HG03060 (cell line): ENCODE measurements around the gene DCDC2.
"Not testable (repeated sequence)": the region's sequence is repeated elsewhere in the genome, so short reads cannot be mapped to it uniquely, and the experiment has no call there.

Experiments
- ATAC-seq: cut with Tn5 transposase; IDR thresholded peaks from one replicate; pipeline ENCODE4 v1.9.1; 2021; ENCODE audit warnings: low read depth, moderate number of reproducible peaks; ENCODE audit not compliant: unreplicated experiment

DCDC2 gene

GRCh38 chr6:24228681-24229255, 129.1 kb downstream of the DCDC2 start:
- no peak for ATAC-seq

- ATAC-seq: no peak
Observed at GRCh38 chr6:24228123-24228522, 129.7 kb downstream of the DCDC2 start.

- ATAC-seq: no peak
Observed at GRCh38 chr6:24227556-24227955, 130.3 kb downstream of the DCDC2 start.

DNA sequence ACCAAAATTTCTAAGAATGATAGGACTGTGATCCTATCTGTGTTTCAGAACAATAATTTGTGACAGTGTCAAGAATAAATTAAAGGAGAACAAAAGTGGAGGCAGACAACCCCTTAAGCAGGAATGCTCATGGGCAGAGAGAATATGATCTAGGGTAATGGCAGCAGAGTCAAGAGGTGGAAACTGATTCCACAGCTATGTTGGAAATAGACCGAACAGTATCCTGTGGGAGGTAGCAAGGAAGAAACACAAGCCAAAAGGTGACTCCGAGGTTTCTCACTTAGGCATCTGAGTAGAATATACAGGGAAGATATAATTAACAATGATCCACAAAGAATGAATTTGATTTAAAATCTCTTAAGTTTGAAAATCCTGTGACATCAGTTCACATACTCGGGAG, 131.3 kb downstream of the DCDC2 start:
- no peak for ATAC-seq

- no peak for ATAC-seq
Observed at GRCh38 chr6:24225838-24226237, 132.0 kb downstream of the DCDC2 start.

GRCh38 chr6:24223115-24223919, 134.5 kb downstream of the DCDC2 start:
- no peak for ATAC-seq

DNA sequence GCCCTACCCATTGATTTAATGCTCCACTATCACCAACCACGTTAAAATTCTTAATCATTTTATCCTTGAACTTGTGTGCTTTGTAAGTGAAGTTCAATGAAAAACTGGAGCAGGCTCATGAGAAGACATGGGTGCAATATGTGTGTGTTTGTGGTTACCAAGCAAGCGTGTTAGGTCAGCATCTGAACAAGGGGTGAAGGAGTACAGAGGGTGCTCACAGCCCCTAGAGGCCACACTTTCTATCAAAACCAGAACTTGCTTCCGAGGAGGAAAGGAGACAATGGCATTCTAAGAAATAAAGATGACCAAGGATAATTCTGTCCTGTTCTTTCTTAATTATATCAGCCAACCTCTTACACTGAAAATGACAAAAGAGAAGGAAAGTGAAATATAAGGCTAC, 138.2 kb downstream of the DCDC2 start:
- no peak for ATAC-seq

DNA sequence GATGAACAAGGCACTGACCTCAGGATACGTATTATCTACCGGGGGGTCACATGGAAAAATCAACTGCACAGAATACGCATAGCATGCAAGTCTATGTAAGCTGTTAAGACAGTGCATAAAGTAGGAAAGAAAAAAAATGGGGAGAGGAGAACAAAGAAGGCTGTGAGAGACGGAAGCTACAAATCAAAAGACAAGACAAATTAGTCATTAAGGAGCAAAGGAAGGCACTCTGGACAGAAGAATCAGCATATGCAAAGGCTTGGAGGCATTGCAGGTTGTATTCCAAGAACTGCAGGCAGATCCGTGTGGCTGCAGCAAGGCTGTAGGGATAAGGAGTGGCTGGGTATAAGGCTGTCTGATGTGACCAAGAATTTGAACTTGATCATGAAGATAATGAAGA, 142.9 kb downstream of the DCDC2 start:
- ATAC-seq: no peak

DNA sequence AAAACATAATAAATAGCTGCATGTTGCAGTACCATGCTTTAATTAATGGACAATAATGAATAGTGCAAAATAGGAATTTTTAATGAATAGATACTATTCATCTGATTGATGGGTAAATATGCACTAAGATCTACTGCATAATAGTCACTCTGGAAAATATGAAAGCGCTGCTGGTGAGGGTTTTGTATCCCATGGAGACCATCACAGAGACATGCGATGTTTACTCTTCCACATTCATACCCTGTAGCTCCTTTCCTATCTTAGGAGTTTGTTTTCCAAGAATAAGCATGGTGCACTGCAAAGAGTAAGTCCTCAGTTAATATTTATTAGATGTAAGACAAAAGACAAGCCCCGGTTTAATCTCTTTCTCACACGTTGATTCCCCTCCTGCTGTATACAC, 150.4 kb downstream of the DCDC2 start:
- no peak for ATAC-seq

- ATAC-seq: no peak
Observed at GRCh38 chr6:24205020-24205492, 152.8 kb downstream of the DCDC2 start.

- ATAC-seq: not testable (repeated sequence)
Observed at GRCh38 chr6:24204113-24204512, 153.7 kb downstream of the DCDC2 start.

- ATAC-seq: no peak
Observed at GRCh38 chr6:24197892-24198291, 160.0 kb downstream of the DCDC2 start.

DNA sequence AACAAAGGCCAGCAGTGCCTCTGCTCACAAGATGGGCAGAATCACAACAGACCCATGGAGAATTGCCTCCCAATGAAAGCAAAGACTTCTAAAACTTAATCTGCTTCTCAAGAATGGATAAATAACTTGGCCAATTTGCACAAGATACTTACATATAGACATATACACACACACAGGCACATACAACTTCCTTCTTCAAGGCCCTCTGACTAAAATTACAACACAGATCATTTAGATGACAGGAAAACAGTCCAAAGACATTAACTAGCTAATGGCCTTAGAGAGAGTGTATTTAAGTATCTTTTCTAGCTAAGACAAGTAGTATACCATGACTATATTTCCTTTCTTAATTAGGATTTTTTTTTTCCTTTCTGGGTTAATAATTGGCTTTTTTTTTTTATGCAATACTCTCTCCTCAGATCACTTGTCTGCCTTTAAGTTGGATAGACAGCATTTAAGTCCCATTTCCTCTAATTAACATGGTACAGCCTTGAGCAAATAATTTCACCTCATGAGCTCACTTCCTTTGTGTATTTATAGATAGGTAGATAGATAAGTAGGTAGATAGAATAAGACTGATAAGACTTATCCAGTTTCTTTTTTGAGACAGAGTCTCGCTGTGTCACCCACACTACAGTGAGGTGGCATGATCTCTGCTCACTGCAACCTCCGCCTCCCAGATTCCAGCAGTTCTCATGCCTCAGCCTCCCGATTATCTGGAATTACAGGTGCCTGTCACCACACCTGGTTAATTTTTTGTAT, 161.8 kb downstream of the DCDC2 start:
- ATAC-seq: no peak

- no peak for ATAC-seq
Observed at GRCh38 chr6:24194978-24195700, 162.7 kb downstream of the DCDC2 start.

- no peak for ATAC-seq
Observed at GRCh38 chr6:24193364-24193763, 164.5 kb downstream of the DCDC2 start.

DNA sequence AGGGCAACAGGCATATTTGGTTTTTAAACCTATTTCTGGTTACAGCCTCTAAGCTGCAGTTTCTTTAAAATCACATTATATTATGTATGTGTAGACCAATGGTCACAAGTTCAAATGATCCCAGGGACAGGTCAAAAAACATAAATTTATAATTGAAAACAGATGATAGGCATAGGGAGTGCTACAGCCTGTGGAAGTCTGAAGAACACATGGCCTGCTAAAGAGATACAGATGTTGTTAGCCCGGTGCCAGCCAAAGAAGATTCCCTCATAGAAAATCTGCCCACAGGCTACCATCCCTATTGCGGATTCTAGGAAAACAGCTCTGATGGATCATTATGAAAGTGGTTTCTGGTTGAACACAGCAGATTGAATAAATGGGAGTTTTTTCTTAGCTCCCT, 166.5 kb downstream of the DCDC2 start:
- no peak for ATAC-seq

- ATAC-seq: no peak
Observed at GRCh38 chr6:24188578-24189080, 169.2 kb downstream of the DCDC2 start.

GRCh38 chr6:24187965-24188577, 169.8 kb downstream of the DCDC2 start:
- ATAC-seq: no peak

DNA sequence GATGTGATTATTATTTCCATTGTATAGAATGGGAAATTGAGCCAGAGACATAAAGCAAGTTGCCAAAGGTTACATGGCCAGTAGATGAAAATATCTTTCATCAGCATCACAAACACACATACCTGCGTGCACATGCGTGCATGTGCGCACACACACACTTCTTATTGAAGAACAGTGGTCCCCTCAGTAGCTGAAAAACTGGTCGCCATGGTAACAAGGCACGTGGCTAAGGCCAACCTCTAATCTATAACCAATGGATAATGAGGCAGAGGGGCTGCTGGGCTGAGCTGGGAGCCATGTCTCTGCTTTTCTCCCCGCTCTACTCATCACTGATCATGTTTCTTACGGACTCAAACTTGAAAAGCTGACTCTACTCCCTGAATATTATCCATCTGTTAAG, 171.5 kb downstream of the DCDC2 start:
- no peak for ATAC-seq

- ATAC-seq: no peak
Observed at GRCh38 chr6:24183584-24183983, 174.3 kb downstream of the DCDC2 start.
